Neural cell (in vitro differentiated cells): Measurements from ENCODE around the gene PDCD1LG2. TPM values are rescaled to one million over a fixed set of nuclear protein-coding genes. Genes with fewer than 3 reads are reported as not detected.

Experiments used
- H2AFZ ChIP-seq: fragments of 200-600, 300-800 bp; sonication (generic), shearing (Covaris generic); 2 replicates; pipeline ENCODE4 v1.6.0; 2014; ENCODE audit warnings: low read depth, mild to moderate bottlenecking, antibody characterized with exemption, low read length, moderate library complexity
- H3F3A ChIP-seq: fragments of 200-600 bp; shearing (Covaris generic); 2 replicates; pipeline ENCODE4 v1.6.1; 2016; ENCODE audit warnings: mild to moderate bottlenecking, moderate library complexity, mixed read lengths, antibody characterized with exemption, low read length; ENCODE audit not compliant: insufficient read depth, poor library complexity, severe bottlenecking
- H3K27ac ChIP-seq: fragments of 200-600, 300-800 bp; sonication (generic), shearing (Covaris generic); 2 replicates; pipeline ENCODE4 v1.5.1; 2014; ENCODE audit warnings: mild to moderate bottlenecking, low read length, moderate library complexity
- H3K27me3 ChIP-seq: fragments of 300-800, 200-600 bp; sonication (generic), shearing (Covaris generic); 2 replicates; pipeline ENCODE4 v1.6.0; 2014; ENCODE audit warnings: mild to moderate bottlenecking, low read depth, low read length, moderate library complexity; ENCODE audit not compliant: insufficient read depth
- H3K36me3 ChIP-seq: fragments of 300-800, 200-600 bp; sonication (generic), shearing (Covaris generic); 2 replicates; pipeline ENCODE4 v1.5.1; 2014; ENCODE audit warnings: mild to moderate bottlenecking, antibody characterized with exemption, low read length, moderate library complexity; ENCODE audit not compliant: insufficient read depth
- H3K4me2 ChIP-seq: fragments of 300-800, 200-600 bp; sonication (generic), shearing (Covaris generic); 2 replicates; pipeline ENCODE4 v1.6.0; 2014; ENCODE audit warnings: mild to moderate bottlenecking, low read length
- H3K4me3 ChIP-seq: fragments of 300-800, 200-600 bp; sonication (generic), shearing (Covaris generic); 2 replicates; pipeline ENCODE4 v1.5.1; 2014; ENCODE audit warnings: mild to moderate bottlenecking, low read length, moderate library complexity
- H3K79me2 ChIP-seq: fragments of 200-600 bp; shearing (Covaris generic); replicated peaks from 2 replicates; pipeline ENCODE4 v1.6.0; 2014; ENCODE audit warnings: mild to moderate bottlenecking, low read length, moderate library complexity; ENCODE audit not compliant: insufficient read depth
- H3K9ac ChIP-seq: fragments of 300-800, 200-600 bp; sonication (generic), shearing (Covaris generic); 2 replicates; pipeline ENCODE4 v1.6.1; 2016; ENCODE audit warnings: mild to moderate bottlenecking, low read length, mixed read lengths
- H3K9me2 ChIP-seq: fragments of 200-600 bp; shearing (Covaris generic); 2 replicates; pipeline ENCODE4 v1.6.1; 2016; ENCODE audit warnings: mild to moderate bottlenecking, low read length, mixed read lengths; ENCODE audit not compliant: insufficient read depth
- H3K9me3 ChIP-seq: fragments of 200-600, 300-800 bp; sonication (generic), shearing (Covaris generic); 2 replicates; pipeline ENCODE4 v1.6.1; 2016; ENCODE audit warnings: mild to moderate bottlenecking, mixed run types, low read length, moderate library complexity, mixed read lengths
- H4K20me1 ChIP-seq: fragments of 200-600 bp; shearing (Covaris generic); 2 replicates; pipeline ENCODE4 v1.6.1; 2016; ENCODE audit warnings: mild to moderate bottlenecking, mixed run types; ENCODE audit not compliant: insufficient read depth
- EP300 ChIP-seq: fragments of 450-650 bp; conservative IDR thresholded peaks from 2 replicates; pipeline ENCODE4 v1.6.1; 2014; ENCODE audit warnings: antibody characterized with exemption, mild to moderate bottlenecking, moderate library complexity; ENCODE audit not compliant: poor library complexity, severe bottlenecking
- EZH2 ChIP-seq: fragments of 200-600, 300-800 bp; shearing (Covaris generic), sonication (generic); IDR thresholded peaks from 2 replicates; pipeline ENCODE4 v1.6.1; 2014; ENCODE audit warnings: antibody characterized with exemption, low read length, borderline replicate concordance, mild to moderate bottlenecking; ENCODE audit not compliant: insufficient read depth, poor library complexity, severe bottlenecking
- MXI1 ChIP-seq: fragments of 450-650 bp; conservative IDR thresholded peaks from 2 replicates; pipeline ENCODE4 v1.6.1; 2014; ENCODE audit warnings: antibody characterized with exemption, mild to moderate bottlenecking; ENCODE audit not compliant: poor library complexity, severe bottlenecking
- POLR2AphosphoS5 ChIP-seq: IDR thresholded peaks from 2 replicates; pipeline ENCODE4 v1.6.1; 2012
- RAD21 ChIP-seq: fragments of 450-650 bp; conservative IDR thresholded peaks from 2 replicates; pipeline ENCODE4 v1.6.1; 2014; ENCODE audit warnings: antibody characterized with exemption, mild to moderate bottlenecking, moderate library complexity
- SMC3 ChIP-seq: fragments of 450-650 bp; conservative IDR thresholded peaks from 2 replicates; pipeline ENCODE4 v1.6.1; 2014; ENCODE audit warnings: antibody characterized with exemption, mild to moderate bottlenecking, moderate library complexity; ENCODE audit not compliant: poor library complexity
- TAF1 ChIP-seq: IDR thresholded peaks from 2 replicates; pipeline ENCODE4 v1.6.1; 2012; ENCODE audit warnings: low read depth
- polyA plus RNA-seq: library from polyadenylated mRNA; depleted of rRNA; stranded (reverse); fragments of >200 nt; gene quantifications from 2 replicates; pipeline ENCODE4 v1.2.3, GENCODE V29; 2014
- TF ChIP-seq, protein P1 (sequence below): IDR thresholded peaks from 2 replicates; pipeline ENCODE4 v1.6.1; 2012; ENCODE audit warnings: borderline replicate concordance
- TF ChIP-seq, protein P2 (sequence below): fragments of 450-650 bp; IDR thresholded peaks from 2 replicates; pipeline ENCODE4 v1.5.1; 2014; ENCODE audit warnings: antibody characterized with exemption, mild to moderate bottlenecking, moderate library complexity; ENCODE audit not compliant: poor library complexity, severe bottlenecking

PDCD1LG2 gene
- polyA plus RNA-seq, 1 donor from 2014 or later: not detected

GRCh38 chr9:5536684-5537083 lies 26.4 kb downstream of the PDCD1LG2 start:
- no peak overlapping the region for H2AFZ ChIP-seq
- H3K36me3 ChIP-seq: no peaks in the 10 kb centered on the region
- no peaks in the 10 kb centered on the region for H3K79me2 ChIP-seq
- H3K4me2 ChIP-seq: no peak overlapping the region
- H3K9me2 ChIP-seq: no peaks in the 10 kb centered on the region
- TF ChIP-seq, protein P1, sequence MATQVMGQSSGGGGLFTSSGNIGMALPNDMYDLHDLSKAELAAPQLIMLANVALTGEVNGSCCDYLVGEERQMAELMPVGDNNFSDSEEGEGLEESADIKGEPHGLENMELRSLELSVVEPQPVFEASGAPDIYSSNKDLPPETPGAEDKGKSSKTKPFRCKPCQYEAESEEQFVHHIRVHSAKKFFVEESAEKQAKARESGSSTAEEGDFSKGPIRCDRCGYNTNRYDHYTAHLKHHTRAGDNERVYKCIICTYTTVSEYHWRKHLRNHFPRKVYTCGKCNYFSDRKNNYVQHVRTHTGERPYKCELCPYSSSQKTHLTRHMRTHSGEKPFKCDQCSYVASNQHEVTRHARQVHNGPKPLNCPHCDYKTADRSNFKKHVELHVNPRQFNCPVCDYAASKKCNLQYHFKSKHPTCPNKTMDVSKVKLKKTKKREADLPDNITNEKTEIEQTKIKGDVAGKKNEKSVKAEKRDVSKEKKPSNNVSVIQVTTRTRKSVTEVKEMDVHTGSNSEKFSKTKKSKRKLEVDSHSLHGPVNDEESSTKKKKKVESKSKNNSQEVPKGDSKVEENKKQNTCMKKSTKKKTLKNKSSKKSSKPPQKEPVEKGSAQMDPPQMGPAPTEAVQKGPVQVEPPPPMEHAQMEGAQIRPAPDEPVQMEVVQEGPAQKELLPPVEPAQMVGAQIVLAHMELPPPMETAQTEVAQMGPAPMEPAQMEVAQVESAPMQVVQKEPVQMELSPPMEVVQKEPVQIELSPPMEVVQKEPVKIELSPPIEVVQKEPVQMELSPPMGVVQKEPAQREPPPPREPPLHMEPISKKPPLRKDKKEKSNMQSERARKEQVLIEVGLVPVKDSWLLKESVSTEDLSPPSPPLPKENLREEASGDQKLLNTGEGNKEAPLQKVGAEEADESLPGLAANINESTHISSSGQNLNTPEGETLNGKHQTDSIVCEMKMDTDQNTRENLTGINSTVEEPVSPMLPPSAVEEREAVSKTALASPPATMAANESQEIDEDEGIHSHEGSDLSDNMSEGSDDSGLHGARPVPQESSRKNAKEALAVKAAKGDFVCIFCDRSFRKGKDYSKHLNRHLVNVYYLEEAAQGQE: no peak
- TF ChIP-seq MXI1: no peak
- no peak for TF ChIP-seq POLR2AphosphoS5
- TF ChIP-seq SMC3: no peak
- TF ChIP-seq, protein P2, sequence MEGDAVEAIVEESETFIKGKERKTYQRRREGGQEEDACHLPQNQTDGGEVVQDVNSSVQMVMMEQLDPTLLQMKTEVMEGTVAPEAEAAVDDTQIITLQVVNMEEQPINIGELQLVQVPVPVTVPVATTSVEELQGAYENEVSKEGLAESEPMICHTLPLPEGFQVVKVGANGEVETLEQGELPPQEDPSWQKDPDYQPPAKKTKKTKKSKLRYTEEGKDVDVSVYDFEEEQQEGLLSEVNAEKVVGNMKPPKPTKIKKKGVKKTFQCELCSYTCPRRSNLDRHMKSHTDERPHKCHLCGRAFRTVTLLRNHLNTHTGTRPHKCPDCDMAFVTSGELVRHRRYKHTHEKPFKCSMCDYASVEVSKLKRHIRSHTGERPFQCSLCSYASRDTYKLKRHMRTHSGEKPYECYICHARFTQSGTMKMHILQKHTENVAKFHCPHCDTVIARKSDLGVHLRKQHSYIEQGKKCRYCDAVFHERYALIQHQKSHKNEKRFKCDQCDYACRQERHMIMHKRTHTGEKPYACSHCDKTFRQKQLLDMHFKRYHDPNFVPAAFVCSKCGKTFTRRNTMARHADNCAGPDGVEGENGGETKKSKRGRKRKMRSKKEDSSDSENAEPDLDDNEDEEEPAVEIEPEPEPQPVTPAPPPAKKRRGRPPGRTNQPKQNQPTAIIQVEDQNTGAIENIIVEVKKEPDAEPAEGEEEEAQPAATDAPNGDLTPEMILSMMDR: no peak
- TF ChIP-seq RAD21: no peak
- no peak for TF ChIP-seq EP300
- no peak for TF ChIP-seq EZH2
- TF ChIP-seq TAF1: no peak
- H3K27ac ChIP-seq: no peak overlapping the region
- H3K9me3 ChIP-seq: no peaks in the 10 kb centered on the region
- no peaks in the 10 kb centered on the region for H4K20me1 ChIP-seq
- no peak overlapping the region for H3K9ac ChIP-seq
- H3K4me3 ChIP-seq: no peak overlapping the region
- H3K27me3 ChIP-seq: no peaks in the 10 kb centered on the region
- H3F3A ChIP-seq: no peaks in the 10 kb centered on the region

DNA sequence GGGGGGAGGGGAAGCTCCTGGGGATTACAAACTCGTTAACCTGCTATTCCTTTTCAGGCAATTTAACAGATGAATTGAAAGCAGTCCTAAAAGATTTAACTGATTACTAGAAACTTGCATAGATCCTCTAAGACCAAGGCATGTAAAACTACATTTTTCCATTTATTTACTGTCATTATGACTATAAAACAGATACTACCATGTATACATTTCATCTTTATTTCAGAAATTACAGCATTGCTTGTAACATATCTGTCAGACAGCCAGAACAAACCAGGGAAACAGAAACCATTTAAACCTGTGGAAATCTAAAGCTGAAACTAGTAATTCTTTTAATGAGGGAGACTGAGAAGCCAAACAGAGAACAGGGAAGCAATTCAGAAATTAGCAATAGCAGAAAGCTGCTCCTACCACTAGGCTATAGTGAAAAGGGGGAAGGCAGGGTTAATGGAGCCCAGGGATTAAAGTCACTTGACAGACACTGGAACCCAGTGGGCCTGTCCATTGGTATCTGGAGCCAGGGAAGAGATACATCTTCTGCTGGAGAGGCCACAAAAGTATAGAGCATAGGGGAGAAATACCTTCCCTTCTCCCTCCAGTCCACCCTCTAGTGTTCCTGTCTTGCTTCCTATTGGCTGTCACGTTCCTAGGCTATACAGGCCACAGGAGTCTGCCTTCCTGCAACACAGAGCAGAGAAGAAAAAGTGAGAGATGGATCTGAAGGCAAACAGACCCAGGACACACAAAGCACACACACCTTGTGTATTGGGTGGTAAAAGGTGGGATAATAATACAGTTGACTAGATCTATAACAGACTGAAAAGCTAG lies 33.8 kb downstream of the PDCD1LG2 start:
- Histone ChIP-seq H3K36me3 (no peaks in the 10 kb centered on the region), H2AFZ (no peak overlapping the region), H3F3A (no peaks in the 10 kb centered on the region), H3K79me2 (no peaks in the 10 kb centered on the region), H4K20me1 (no peaks in the 10 kb centered on the region), H3K9me2 (no peaks in the 10 kb centered on the region), H3K4me2 (no peak overlapping the region), H3K4me3 (no peak overlapping the region), H3K27ac (no peak overlapping the region), H3K27me3 (no peaks in the 10 kb centered on the region), H3K9ac (no peak overlapping the region), H3K9me3 (no peaks in the 10 kb centered on the region)
- TF ChIP-seq, protein P2: no peak
- no peak for TF ChIP-seq SMC3
- no peak for TF ChIP-seq POLR2AphosphoS5
- TF ChIP-seq, protein P1: no peak
- TF ChIP-seq EZH2: no peak
- TF ChIP-seq MXI1: no peak
- TF ChIP-seq TAF1: no peak
- no peak for TF ChIP-seq EP300
- no peak for TF ChIP-seq RAD21
